T-cell (primary cell): ENCODE results near the gene CCNL2. TPM values are rescaled to one million over a fixed set of nuclear protein-coding genes. Genes with fewer than 3 reads are reported as not detected.
A peak's percentile ranks its signal among the peaks of the same experiment; 100 is the strongest.

Experiments used
- ATAC-seq, 4 experiments: fragments of 200-7000 bp in 3 of 4; fragments of 150-1000 bp in 1 of 4; cut with Tn5 transposase; replicated peaks in 1 of 4; 1 replicate in 3 of 4; 2 replicates in 1 of 4; pipeline ENCODE4 v1.10.0; 2021; ENCODE audit warnings: moderate library complexity in 3 of 4, mild to moderate bottlenecking in 2 of 4, moderate number of reproducible peaks in 1 of 4
- CTCF ChIA-PET, 2 donors: fragments of 300-600 bp; sonication (Branson Sonifier 250); formaldehyde crosslinking; loops; one replicate each; lab custom pipeline; 2022; ENCODE audit warnings: antibody characterized with exemption in 2 of 2; lab: Charles Lee
- POLR2A ChIA-PET, 2 donors: fragments of 300-600 bp; sonication (Branson Sonifier 250); formaldehyde crosslinking; loops; one replicate each; lab custom pipeline; 2022; ENCODE audit warnings: antibody characterized with exemption in 2 of 2; lab: Charles Lee
- DNase-seq, 35 experiments: peaks; one replicate each; pipeline versions ENCODE4 v3.0.0 to v3.0.0-alpha.2; 2013 to 2023
- H3K27ac ChIP-seq: one replicate; pipeline ENCODE4 v1.5.1; 2013; ENCODE audit warnings: low read length
- H3K27me3 ChIP-seq, 2 experiments: replicated peaks in 1 of 2; 1 replicate in 1 of 2; 2 replicates in 1 of 2; pipeline versions ENCODE4 v1.6.1 to v1.7.0; 2013; ENCODE audit warnings: low read length in 1 of 2, mixed read lengths in 1 of 2; ENCODE audit not compliant: control insufficient read depth in 2 of 2, insufficient read depth in 2 of 2; ENCODE audit errors: extremely low read depth in 1 of 2
- H3K36me3 ChIP-seq, 2 donors: 1 replicate in 1 of 2; 2 replicates in 1 of 2; pipeline versions ENCODE4 v1.6.1 to v1.7.0; 2013; ENCODE audit warnings: low read length in 1 of 2; ENCODE audit not compliant: control insufficient read depth in 2 of 2, insufficient read depth in 1 of 2; ENCODE audit errors: extremely low read depth in 1 of 2
- H3K4me1 ChIP-seq, 2 experiments: 1 replicate in 1 of 2; 2 replicates in 1 of 2; pipeline versions ENCODE4 v1.6.1 to v1.7.0; 2013; ENCODE audit warnings: low read length in 2 of 2, mixed read lengths in 1 of 2; ENCODE audit not compliant: insufficient read depth in 2 of 2, control insufficient read depth in 1 of 2; ENCODE audit errors: extremely low read depth in 1 of 2
- H3K4me3 ChIP-seq, 2 donors: 1 replicate in 1 of 2; 2 replicates in 1 of 2; pipeline versions ENCODE4 v1.5.1 to v1.7.0; 2013; ENCODE audit warnings: mild to moderate bottlenecking in 2 of 2, low read length in 1 of 2, moderate library complexity in 1 of 2; ENCODE audit not compliant: control insufficient read depth in 1 of 2; ENCODE audit errors: extremely low read depth in 1 of 2
- H3K9me3 ChIP-seq: 2 replicates; pipeline ENCODE4 v1.7.0; 2013
- H3K27ac Mint-ChIP-seq, 2 donors: one replicate each; pipeline ENCODE4 v1.8.0; 2020 to 2021; ENCODE audit warnings: mild to moderate bottlenecking in 2 of 2, mixed read lengths in 2 of 2
- H3K27me3 Mint-ChIP-seq, 2 donors: one replicate each; pipeline ENCODE4 v1.8.0; 2021 to 2022; ENCODE audit warnings: mixed read lengths in 2 of 2
- H3K36me3 Mint-ChIP-seq: one replicate; pipeline ENCODE4 v1.8.0; 2021; ENCODE audit warnings: mixed read lengths
- H3K4me1 Mint-ChIP-seq, 3 donors: one replicate each; pipeline ENCODE4 v1.8.0; 2020 to 2022; ENCODE audit warnings: mixed read lengths in 3 of 3, mild to moderate bottlenecking in 1 of 3
- H3K4me3 Mint-ChIP-seq, 3 donors: one replicate each; pipeline ENCODE4 v1.8.0; 2020 to 2022; ENCODE audit warnings: mild to moderate bottlenecking in 3 of 3, mixed read lengths in 3 of 3, moderate library complexity in 3 of 3
- H3K9me3 Mint-ChIP-seq, 3 donors: one replicate each; pipeline ENCODE4 v1.8.0; 2020 to 2022; ENCODE audit warnings: mixed read lengths in 3 of 3
- WGBS: methylation state at CpG from one replicate; pipeline ENCODE4 v1.1.5; 2013; ENCODE audit warnings: missing lambda C conversion rate; ENCODE audit not compliant: insufficient coverage; 5-methylcytosine and 5-hydroxymethylcytosine counted together
- total RNA-seq, 35 experiments: library from RNA in 6 of 35; stranded (reverse) in 6 of 35; fragments of 120-200 nt in 1 of 35; gene quantifications; one replicate each; pipeline versions ENCODE4 v1.2.1 to v1.2.4 and lab custom pipeline; 2013 to 2026

CCNL2 gene
- total RNA-seq, 5 donors from 2014 or later (not counting 1 experiment from before 2014, with no cell fraction given) = 250 to 418 (median 376) TPM

- Mint-ChIP-seq H3K9me3 (no peaks in the 10 kb centered on the region), H3K4me3 (no peak overlapping the region), H3K4me1 (peaks cover 7 to 14% (median 12%) of the 10 kb centered on the region in 3 donors), H3K27ac (no peak overlapping the region), H3K27me3 (peaks cover 0 to 15% of the 10 kb centered on the region in 2 donors), H3K36me3 (no peaks in the 10 kb centered on the region)
- no peaks in the 10 kb centered on the region for H3K9me3 ChIP-seq
- H3K4me3 ChIP-seq = no peak overlapping the region
- peaks cover 0 to 54% of the 10 kb centered on the region in 2 experiments for H3K27me3 ChIP-seq
- CTCF ChIA-PET = no interaction called here
- WGBS = 82% methylated on average over 20 of the region's 35 CpGs
- no peak overlapping the region for H3K27ac ChIP-seq
- no peak for ATAC-seq
- peaks cover 7 to 30% of the 10 kb centered on the region in 2 experiments for H3K4me1 ChIP-seq
- no peaks in the 10 kb centered on the region for H3K36me3 ChIP-seq
- DNase-seq = no peak
- POLR2A ChIA-PET = no interaction called here
Measured at GRCh38 chr1:1361233-1361981, 37.7 kb downstream of the CCNL2 start.

GRCh38 chr1:1360506-1361169, 38.5 kb downstream of the CCNL2 start:
- ATAC-seq (no peak), DNase-seq (no peak)
- peaks cover 7 to 14% (median 12%) of the 10 kb centered on the region in 3 donors for H3K4me1 Mint-ChIP-seq
- WGBS = 87% methylated on average over 18 of the region's 20 CpGs
- no peaks in the 10 kb centered on the region for H3K9me3 ChIP-seq
- H3K36me3 ChIP-seq = no peaks in the 10 kb centered on the region
- no peak overlapping the region for H3K27ac ChIP-seq
- peaks cover 0 to 15% of the 10 kb centered on the region in 2 donors for H3K27me3 Mint-ChIP-seq
- H3K4me3 Mint-ChIP-seq = no peak overlapping the region
- ChIA-PET POLR2A (no interaction called here), CTCF (no interaction called here)
- no peaks in the 10 kb centered on the region for H3K9me3 Mint-ChIP-seq
- H3K27me3 ChIP-seq = peaks cover 0 to 59% of the 10 kb centered on the region in 2 experiments
- peaks cover 7 to 30% of the 10 kb centered on the region in 2 experiments for H3K4me1 ChIP-seq
- H3K27ac Mint-ChIP-seq = peak overlapping the region in 1 of 2 donors; percentile 31
- H3K4me3 ChIP-seq = no peak overlapping the region
- H3K36me3 Mint-ChIP-seq = no peaks in the 10 kb centered on the region

- Mint-ChIP-seq H3K27ac (peak overlapping the region in 1 of 2 donors; percentile 69), H3K4me3 (peak overlapping the region in 1 of 3 donors; percentile 73), H3K36me3 (no peaks in the 10 kb centered on the region), H3K27me3 (peaks cover 0 to 15% of the 10 kb centered on the region in 2 donors), H3K4me1 (peaks cover 7 to 14% (median 12%) of the 10 kb centered on the region in 3 donors), H3K9me3 (no peaks in the 10 kb centered on the region)
- Histone ChIP-seq H3K9me3 (no peaks in the 10 kb centered on the region), H3K4me1 (peaks cover 7 to 32% of the 10 kb centered on the region in 2 experiments), H3K27ac (no peak overlapping the region), H3K27me3 (peaks cover 0 to 59% of the 10 kb centered on the region in 2 experiments), H3K4me3 (no peak overlapping the region), H3K36me3 (no peaks in the 10 kb centered on the region)
- ChIA-PET CTCF (interaction anchor here in 1 of 2 donors (0.6 kb wide), 1 partner anchor 12 kb away, joined by 7 read pairs; no protein-coding TSS in a partner anchor), POLR2A (no interaction called here)
- WGBS = 83% methylated on average over 19 of the region's 28 CpGs
- ATAC-seq = peak in 1 of 4 experiments; percentile 4
- no peak for DNase-seq
Measured at GRCh38 chr1:1359664-1360468, 39.3 kb downstream of the CCNL2 start.

GRCh38 chr1:1359308-1359663, 39.8 kb downstream of the CCNL2 start:
- Mint-ChIP-seq H3K36me3 (no peaks in the 10 kb centered on the region), H3K4me3 (peak overlapping the region in 1 of 3 donors; percentile 73)

GRCh38 chr1:1358433-1359271, 40.5 kb downstream of the CCNL2 start, which contains the start of gene MXRA8:
MXRA8 (minus strand) TSS chr1:1358555; CDS start chr1:1358504, 51 bp downstream.
- Histone ChIP-seq H3K27ac (no peak within 1 kb of the TSS), H3K4me1 (peaks cover 11 to 44% of the 10 kb centered on the region in 2 experiments), H3K4me3 (peak within 1 kb of the TSS in 1 of 2 donors; percentile 26), H3K27me3 (peaks cover 0 to 66% of the 10 kb centered on the region in 2 experiments), H3K36me3 (no peaks in the 10 kb centered on the region), H3K9me3 (no peaks in the 10 kb centered on the region)
- H3K9me3 Mint-ChIP-seq = no peaks in the 10 kb centered on the region
- ATAC-seq = peak in 1 of 4 experiments; percentile 30
- POLR2A ChIA-PET = no interaction called here
- DNase-seq = no peak
- H3K4me3 Mint-ChIP-seq = peak within 1 kb of the TSS in 1 of 3 donors; percentile 73
- peaks cover 0 to 21% of the 10 kb centered on the region in 2 donors for H3K27me3 Mint-ChIP-seq
- H3K27ac Mint-ChIP-seq = peak within 1 kb of the TSS; percentile 39 to 69
- no peaks in the 10 kb centered on the region for H3K36me3 Mint-ChIP-seq
- 34% methylated on average over 20 of the region's 29 CpGs for WGBS
- H3K4me1 Mint-ChIP-seq = peaks cover 7 to 22% (median 16%) of the 10 kb centered on the region in 3 donors
- CTCF ChIA-PET = no interaction called here

More at GRCh38 chr1:1359308-1359663, 39.8 kb downstream of the CCNL2 start:
- H3K9me3 ChIP-seq = no peaks in the 10 kb centered on the region
- H3K4me1 ChIP-seq = peaks cover 9 to 37% of the 10 kb centered on the region in 2 experiments
- DNase-seq = peak in 5 of 35 experiments; percentile 29 to 56 (median 43)
- peak; percentile 39 to 75 (median 64) for ATAC-seq
- no peak overlapping the region for H3K4me3 ChIP-seq
- WGBS = 40% methylated on average over 5 of the region's 6 CpGs
- Mint-ChIP-seq H3K4me1 (peaks cover 7 to 16% (median 12%) of the 10 kb centered on the region in 3 donors), H3K27ac (peak overlapping the region; percentile 39 to 69), H3K9me3 (no peaks in the 10 kb centered on the region), H3K27me3 (peaks cover 0 to 16% of the 10 kb centered on the region in 2 donors)
- H3K27ac ChIP-seq = no peak overlapping the region
- peaks cover 0 to 62% of the 10 kb centered on the region in 2 experiments for H3K27me3 ChIP-seq
- no peaks in the 10 kb centered on the region for H3K36me3 ChIP-seq
- POLR2A ChIA-PET = no interaction called here
- CTCF ChIA-PET = interaction anchor here in 1 of 2 donors (0.6 kb wide), 1 partner anchor 12 kb away, joined by 7 read pairs; no protein-coding TSS in a partner anchor
